ENCODE measurements around the gene TCP11L2. TPM values are rescaled to one million over a fixed set of nuclear protein-coding genes. Genes with fewer than 3 reads are reported as not detected.
"Not testable (repeated sequence)": the region's sequence is repeated elsewhere in the genome, so short reads cannot be mapped to it uniquely, and the experiment has no call there.

TCP11L2 gene
- total RNA-seq, 1 donor from 2014 or later: 19.6 TPM

DNA sequence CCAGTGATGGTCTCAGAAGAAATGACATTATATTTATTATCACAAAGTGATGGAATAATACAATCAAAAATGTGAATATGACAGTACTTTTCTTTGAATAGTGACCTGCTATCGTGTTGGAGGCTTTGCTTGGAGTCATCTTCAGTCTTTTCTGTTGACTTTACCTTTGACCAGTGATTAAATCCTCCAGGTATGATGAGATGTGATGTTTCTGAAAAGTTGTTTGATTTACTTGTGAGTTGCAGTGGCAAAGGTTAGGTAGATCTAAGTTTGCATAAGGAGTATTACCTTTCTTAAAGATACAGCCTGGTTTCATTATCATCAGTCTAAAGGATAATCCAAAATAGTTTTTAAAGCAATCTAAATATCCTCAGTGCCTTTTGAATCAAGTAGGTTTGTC lies 4.6 kb downstream of the TCP11L2 start:
- DNase-seq (ENCODE audit: low spot score): no peak

DNA sequence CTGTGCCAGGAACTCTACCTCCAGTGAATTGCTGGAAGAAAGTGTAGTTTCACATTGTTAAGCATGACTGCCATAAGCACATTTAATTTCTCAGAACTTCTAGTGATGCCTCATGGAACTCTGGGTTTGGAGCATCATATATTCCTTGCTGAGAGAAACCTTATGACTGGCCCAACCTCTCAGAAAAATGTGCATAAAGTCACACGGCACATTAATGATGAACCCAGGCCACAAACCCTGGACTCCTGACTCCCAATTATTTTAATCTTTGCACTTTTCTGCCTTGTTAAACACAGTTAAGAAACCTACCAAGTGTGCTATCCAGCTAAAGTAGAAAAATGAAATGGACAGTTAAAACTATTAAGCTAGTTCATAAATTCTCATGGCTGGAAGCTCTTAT lies 5.6 kb downstream of the TCP11L2 start:
- no peak for DNase-seq (ENCODE audit: low spot score)

DNA sequence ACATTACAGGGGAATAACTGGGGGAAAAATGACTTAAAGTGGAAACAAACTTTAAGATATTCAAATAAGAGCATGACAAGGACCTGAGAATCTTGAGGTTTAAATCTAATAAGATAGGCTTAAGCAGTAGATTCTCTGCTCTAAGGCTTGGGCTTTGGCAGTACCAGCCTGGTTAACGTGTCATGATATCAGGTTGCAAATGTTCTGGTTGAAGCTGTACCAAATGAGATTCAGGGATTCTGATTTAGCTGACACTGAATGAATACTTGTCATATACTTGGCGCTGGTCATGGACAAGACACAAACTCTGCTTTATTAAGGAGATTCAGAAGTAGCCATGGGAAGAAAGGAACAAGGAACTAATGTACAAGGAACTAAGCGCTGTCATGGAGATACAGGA lies 6.1 kb downstream of the TCP11L2 start:
- DNase-seq (ENCODE audit: low spot score): no peak

DNA sequence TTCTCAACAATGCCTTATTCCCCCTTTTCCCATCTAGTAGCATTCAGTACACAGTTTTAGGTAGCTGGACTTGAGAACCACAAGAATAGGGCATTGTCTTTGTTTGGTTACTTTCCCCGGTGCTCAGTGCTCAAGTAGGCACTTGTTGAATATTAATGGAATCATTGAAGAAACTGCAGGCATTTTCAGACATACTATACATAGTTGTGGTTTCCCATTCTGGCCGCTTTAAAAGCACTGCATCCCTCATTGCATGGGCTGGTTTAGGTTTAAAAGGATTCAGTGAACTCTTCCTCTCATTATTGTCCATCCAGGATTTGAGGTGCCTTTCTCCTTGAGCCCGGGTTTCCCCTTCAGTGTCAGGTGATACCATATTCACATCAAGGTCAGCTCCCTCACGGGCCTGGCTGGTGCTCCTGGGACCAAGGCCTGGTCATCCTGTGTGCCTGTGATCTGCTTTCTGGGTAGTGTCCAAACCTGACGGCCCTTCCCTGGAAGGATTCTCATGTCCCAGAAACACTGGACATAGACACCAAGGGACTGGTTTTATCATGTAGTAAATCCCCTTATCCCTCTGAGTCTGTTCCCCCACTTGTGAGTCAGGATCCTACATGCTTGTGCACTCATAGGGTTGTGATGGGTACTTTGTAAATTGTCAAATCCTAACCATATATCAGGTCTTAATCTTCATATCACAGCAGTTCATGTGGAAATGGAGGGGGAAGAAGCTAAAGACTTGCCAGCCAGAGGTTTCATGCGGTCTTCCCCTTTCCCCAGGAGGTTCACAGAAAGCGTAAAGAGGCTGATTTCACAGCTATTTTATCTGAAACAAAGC lies 7.4 kb downstream of the TCP11L2 start:
- DNase-seq (ENCODE audit: low spot score): no peak

DNA sequence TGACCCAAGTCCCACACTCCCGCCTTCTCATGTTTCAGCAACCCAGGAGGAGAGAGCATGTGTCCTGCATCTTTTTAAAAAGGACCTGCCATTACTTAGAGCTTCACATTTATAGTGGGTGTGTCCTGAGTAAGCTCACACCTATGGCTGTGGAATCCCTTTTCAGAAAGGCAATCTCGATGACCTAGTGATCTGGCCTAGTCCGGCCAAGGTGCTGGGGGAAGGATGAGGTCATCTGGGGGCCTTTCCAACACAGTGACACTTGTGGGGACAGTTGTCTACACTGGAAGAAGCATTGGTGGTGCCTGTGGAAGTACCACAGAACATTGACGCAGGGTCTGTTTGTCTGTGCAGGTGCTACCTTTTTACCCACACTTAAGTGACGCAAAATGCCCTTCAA lies 8.2 kb downstream of the TCP11L2 start:
- DNase-seq (ENCODE audit: low spot score): no peak

DNA sequence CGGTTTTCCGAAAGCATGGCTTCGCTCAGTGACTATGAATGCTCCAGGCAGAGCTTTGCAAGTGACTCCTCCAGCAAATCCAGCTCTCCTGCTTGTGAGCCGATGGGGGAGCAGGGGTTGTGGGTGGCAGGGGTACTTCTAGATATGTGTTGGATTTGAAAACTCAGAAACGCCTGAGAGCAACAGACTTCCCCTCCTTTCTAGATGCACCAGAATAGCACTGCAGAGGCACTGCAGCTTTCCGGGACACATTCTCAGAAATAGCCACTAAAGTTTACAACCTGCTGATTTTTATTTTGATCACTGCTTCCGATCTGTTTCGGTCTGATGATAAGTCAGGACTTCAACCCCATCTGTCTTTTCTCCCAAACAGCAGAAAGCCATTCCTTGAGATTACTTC lies 8.6 kb downstream of the TCP11L2 start:
- DNase-seq (ENCODE audit: low spot score): no peak

DNA sequence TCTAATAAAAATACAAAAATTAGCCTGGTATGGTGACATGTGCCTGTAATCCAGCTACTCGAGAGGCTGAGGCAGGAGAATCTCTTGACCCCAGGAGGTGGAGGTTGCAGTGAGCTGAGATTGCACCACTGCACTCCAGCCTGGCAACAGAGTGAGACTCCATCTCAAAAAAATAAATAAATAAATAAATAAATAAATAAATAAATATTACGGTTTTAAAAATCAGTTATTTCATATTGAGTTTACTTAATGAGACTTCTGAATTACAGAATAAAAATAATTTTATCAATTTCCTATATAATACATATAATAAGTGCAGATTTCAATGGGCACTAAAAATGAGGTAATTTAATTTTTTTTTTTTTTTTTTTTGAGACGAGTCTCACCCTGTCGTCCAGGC lies 10.9 kb downstream of the TCP11L2 start:
- DNase-seq (ENCODE audit: low spot score): not testable (repeated sequence)

DNA sequence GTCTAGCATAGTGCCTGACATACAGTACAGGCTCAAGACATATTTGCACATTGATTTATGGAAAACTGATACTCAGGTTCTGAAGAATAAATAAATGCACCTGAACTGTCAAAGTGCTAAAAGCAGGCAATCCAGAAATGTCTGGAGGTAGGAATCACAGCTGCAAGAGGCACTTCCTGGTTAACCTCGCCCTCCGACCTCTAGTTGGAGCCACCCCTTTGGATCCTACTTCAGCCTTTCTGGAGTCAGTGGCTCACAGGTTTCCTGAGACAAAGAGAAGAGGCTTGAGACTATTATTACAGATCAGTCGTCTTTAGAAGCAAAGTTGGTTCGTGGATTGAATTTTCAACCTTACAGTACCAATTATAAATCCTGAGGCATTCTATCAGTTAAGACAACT lies 13.0 kb downstream of the TCP11L2 start:
- no peak for DNase-seq (ENCODE audit: low spot score)

DNA sequence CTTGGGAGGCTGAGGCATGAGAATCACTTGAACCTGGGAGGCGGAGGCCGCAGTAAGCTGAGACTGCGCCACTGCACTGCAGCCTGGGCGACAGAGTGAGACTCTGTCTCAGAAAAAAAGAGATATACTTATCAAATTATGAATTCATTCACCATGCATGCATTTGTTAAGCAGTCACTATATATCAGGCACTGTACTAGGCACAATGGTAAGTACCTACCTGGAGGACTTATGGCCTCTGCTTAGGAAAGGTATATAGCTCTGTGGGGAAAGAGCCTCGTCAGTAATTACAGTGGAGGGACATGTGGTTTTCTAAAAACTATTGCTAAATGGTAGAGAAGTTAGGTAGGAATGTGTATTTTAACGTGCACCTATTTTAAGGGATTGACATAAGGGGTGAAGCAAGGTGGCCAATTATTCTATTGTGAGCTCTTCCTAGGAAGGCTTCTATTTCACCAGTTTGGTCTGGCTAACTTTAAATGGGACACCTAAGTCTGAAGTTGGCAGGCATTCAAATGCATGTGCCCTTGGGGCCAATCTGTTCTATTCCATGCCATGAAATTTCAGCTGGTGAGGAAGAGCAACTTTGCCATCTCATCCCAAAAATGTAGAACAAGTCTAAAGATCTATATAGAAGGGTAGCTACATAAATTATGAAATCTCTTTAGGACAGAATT lies 15.0 kb downstream of the TCP11L2 start:
- no peak for DNase-seq (ENCODE audit: low spot score)

DNA sequence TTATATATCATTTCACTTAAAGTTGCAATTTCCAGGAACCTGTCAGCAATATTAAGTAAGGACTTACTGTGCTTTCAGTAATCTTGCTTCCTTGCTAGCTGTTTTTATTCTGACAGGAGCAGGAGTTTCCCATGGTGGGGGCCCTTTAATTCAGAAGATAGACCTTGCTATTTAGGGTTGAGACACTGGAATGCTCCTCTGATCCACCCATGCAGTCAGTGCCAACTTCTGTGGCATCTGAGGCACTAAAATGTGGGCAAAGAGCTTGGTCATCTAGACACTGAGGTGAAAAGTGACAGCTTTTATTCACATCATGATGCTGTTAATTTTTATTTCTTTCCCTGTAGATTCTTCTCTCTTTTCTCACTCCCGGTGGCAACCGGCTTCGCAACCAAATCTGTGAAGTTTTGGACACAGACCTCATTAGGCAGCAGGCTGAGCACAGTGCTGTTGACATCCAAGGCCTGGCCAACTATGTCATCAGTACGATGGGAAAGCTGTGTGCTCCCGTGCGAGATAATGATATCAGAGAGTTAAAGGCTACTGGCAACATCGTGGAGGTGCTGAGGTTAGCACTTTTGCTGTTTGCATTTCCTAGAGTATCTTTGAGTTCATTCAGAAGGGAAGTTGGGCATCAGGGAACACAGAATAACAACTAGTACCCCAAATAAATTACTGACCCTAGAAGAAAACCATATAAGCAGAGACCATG lies 18.8 kb downstream of the TCP11L2 start:
- DNase-seq (ENCODE audit: low spot score): no peak

DNA sequence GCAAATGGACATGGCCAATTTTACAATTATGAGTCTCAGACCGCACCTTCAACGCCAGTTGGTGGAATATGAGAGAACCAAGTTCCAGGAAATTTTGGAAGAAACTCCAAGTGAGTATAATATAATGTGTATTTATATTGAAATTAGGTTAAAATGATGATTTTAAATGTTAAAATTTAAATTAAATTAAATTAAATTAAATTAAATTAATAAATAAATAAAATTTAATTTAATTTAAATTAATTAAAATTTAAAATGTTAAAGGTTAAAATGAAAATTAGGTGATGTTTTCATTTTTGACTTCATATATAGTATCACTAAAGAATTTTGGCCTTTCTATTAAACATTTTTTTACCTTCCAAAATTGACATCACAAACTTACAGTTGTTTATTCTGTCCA lies 21.0 kb downstream of the TCP11L2 start:
- DNase-seq (ENCODE audit: low spot score): no peak

DNA sequence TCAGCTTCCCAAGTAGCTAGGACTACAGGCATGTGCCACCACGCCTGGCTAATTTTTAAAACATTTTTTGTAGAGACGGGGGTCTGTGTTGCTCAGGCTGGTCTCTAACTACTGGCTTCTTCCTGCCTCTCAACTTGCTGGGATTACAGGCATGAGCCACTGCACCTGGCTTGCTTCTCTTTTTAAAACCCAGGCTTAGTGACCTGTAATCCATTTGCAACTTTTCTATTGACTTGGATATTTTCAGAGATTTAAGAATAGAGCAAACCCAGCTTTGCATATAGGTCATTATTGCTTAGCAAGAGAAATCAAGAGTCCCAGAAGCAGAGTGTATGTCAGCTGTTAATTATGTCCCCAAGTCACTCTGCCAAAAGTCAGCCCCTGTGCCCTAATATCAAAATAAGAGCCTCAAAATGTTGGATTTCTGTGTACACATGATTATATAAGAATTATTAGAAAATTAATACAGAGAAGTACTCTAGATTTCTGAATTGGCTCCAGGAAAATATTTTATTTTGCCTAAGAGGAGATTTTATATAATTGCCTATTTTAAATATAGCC lies 24.9 kb downstream of the TCP11L2 start:
- no peak for DNase-seq (ENCODE audit: low spot score)

DNA sequence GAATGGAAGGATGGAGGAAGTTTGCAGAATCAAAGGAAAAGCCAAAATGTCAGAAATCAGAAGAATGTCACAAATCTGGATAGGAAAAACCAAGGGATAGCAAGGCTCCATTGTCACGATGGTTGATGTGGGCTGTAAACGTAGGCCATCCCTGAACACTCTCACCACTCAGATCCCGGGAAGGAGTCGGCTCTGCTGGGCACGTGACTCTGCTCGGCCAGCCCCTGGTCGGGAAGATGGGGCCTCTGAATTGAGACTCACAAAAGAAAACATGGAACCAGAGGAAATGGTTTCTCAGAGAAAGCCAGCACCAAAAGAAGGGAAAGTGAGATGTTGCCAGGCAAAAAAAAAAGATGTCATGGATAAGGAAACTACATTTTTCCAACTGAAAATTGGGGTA lies 26.2 kb downstream of the TCP11L2 start:
- DNase-seq (ENCODE audit: low spot score): no peak

DNA sequence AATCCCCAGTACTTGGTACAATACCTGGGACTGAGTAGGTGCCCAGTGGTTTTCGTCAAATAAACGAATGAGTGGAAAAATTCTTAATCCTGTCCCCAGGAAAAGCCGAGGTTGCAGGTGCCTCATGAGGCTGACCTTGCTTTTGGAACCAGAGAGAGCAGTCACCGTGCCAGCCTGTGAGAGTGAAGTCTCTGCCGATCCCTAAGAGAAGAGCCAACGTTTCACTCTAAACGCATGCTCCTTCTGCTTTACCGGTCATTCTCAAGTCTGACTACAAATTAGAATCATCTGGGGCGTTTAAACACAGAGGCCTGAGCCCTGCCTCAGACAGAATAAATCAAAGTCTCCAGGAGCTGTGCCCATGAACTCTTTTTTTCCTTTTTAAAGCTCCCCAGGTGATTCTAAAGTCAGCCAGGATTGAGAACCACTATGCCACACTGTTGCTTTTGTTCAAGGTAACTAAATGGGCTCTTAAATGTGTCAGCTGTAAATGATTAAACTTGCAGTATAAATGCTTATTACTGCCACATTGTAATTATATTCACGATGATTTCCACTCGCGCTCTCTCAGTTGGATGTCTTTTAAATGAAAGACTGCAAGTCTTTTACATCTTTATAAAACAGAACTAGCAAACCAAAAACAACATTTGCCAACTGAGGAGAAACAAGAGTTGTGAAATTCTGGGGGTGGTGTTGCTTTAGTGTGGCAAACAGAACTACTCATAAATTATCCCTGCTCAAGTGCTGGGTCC lies 26.9 kb downstream of the TCP11L2 start:
- no peak for DNase-seq (ENCODE audit: low spot score)

DNA sequence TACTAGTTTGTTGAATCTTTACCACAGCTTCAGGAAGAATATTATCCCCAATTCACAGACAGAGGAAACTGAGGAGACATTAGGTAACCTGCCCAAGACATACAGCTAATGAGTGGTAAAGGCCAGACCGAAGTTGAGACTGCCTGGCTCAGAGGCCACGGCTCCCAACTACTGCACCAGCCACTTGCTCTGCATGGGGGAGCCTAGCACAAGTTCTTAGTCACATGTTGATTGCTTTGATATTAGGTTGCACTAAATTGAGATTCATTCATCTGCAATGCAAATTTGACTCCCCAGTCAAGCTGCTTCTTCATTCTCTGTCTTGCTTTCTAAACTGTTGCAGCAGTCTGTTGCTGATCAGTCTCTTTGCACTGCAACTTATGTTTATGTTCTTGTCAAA lies 29.1 kb downstream of the TCP11L2 start:
- DNase-seq (ENCODE audit: low spot score): no peak

DNA sequence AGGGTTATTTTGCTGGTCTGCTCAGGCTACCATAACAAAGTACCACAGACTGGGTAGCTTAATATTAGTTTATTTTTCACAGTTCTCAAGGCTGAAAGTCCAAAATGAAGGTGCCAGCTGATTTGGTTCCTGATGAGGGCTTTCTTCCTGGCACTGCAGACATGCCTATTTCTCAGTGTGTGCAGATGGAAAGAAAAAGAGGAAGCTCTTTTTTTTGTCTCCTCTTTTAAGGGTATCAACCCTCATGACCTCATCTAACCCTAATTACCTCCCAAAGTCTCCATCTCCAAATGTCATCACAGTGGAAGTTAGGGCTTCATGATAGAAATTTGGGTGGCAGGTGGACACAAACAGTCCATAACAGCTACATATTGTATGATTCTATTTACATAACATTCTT lies 30.0 kb downstream of the TCP11L2 start:
- no peak for DNase-seq (ENCODE audit: low spot score)

DNA sequence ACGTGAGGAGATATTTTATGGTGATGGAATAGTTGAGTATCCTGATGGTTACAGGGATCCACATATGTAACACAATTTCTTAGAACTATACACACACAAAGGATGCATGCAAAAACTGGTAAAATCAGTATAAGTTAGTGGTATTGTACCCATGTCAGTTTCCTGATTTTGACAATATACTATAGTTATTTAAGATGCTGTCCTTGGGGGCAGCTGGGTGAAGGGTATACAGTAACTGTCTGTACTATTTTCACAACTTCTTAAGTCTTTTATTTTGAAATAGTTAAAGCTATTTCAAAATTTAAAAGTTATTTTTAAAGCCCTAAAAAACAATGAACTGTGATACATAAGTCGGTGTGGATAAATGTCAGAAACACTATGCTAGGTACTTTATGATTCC lies 30.5 kb downstream of the TCP11L2 start:
- no peak for DNase-seq (ENCODE audit: low spot score)

DNA sequence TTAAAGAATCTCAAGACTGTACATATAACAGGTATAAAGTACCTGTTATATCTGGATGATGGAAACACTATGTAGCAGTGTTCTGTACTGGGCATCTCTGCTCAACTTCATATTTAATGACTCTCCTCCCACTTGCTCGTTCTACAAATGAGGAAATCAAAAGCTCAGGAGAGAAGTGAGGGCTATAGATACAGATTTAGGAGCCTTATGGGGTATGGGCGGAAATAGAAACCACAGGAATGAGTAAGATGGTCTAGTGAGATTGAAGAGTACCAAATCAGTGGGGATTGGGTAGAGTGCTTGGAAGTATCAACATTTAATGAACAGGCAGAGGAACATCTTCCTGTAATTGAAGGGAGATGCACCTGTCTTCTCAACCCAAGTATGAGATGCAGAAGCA lies 31.2 kb downstream of the TCP11L2 start:
- DNase-seq (ENCODE audit: low spot score): no peak

DNA sequence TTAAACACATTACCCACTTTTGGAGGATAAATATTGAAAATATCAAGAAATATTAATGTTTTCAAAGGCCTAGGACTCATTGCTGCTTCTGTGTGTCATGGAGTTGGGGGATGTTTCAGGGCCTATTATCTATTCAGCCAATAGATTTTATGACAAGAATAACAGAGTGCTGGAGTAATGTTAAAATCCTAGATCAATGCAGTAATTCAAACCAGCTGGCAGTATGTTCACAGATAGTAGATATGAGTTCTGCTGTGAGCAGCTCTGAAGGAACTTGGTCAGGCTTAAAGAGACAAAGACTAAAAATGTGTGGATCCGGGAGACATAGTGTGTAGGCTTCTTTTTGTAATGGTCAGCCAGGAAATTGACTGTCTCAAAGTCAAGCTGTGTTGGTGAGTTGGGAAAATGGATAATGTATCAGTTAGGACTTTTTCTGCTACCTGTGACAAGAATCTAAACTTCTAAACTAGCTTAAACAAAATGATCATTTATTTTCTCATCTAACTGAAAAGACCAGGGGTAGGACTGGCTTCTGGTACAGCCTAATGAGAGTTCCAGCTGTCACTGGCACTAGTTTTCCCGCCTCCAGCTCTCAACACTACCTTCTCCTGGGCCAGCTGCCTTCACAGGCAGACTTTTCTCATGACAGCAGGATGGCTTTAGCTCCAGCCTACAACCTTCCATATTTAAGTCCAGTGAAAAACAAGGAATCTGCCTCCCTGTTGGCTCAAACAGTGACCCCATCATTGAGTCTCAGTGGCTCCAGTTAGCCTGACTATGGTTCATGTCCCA lies 38.7 kb downstream of the TCP11L2 start:
- no peak for DNase-seq (ENCODE audit: low spot score)

DNA sequence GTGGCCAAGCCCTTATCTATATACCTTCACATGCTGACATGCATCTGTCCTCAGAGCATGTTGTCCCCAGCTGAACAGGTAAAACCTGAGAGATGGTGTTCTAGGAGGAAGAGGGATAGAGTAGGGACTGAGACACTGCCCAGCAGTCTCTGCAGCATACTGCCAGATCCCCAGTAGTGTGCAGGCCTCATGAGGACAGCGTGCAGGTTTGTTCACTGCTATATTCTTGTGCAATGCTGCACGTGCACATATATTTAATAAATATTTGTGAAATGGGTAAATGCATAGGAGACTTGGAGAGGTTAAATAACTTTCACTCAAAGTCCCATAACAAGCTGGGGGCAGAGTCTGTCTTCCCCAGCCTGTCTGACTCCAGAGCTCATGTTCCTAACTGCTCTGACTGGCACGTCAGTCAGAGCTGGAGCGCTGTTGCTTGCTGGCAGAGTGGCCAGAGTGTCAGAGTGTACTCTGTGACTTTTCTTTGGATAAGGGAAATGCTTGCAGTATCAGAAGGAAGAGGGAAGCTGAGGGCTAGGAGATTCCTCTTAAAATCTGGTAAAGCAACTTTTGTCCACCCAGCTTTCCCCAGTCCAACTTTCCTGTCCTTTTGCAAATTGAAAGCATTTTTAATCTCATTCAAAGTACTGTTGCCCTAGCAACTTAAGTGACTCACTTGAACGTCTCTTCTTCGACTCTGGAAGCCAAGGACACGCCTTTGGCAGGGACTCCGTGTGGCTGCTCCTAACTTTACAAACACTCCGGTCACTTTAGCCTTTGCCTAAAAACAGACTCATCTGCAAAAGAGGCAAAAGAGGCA lies 40.1 kb downstream of the TCP11L2 start:
- peak; percentile 55 for DNase-seq (ENCODE audit: low spot score)

Data from ureter (tissue), 1 donor.